Stimulated activated CD4-positive, alpha-beta T cell treated with anti-CD3 and anti-CD28 coated beads, TNF-alpha, amount 100 ng/mL, for 48 hours (primary cell): ENCODE results near the gene P2RX1.
A peak's percentile ranks its signal among the peaks of the same experiment; 100 is the strongest.
"Not testable (repeated sequence)": the region's sequence is repeated elsewhere in the genome, so short reads cannot be mapped to it uniquely, and the experiment has no call there.

Source experiments
- DNase-seq, 3 donors: peaks; one replicate each; pipeline ENCODE4 v3.0.0-alpha.2; 2020; ENCODE audit warnings: low read depth in 3 of 3

The P2RX1 gene

DNA sequence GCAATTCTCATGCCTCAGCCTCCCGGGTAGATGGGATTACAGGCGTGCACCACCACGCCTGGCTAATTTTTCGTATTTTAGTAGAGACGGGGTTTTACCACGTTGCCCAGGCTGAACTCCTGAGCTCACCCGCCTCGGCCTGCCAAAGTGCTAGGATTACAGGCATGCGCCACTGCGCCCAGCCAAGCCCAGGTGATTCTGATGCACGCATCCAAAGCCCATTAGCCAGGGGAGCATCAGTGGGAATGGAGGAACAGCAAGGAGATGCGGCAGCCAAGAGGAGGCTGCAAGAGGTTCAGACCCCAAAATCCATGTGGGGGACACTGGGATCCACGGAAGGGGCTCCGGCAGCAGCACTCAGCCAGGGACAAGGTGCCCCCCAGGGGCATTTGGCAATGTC is 35.9 kb upstream of the P2RX1 start:
- DNase-seq = no peak

DNA sequence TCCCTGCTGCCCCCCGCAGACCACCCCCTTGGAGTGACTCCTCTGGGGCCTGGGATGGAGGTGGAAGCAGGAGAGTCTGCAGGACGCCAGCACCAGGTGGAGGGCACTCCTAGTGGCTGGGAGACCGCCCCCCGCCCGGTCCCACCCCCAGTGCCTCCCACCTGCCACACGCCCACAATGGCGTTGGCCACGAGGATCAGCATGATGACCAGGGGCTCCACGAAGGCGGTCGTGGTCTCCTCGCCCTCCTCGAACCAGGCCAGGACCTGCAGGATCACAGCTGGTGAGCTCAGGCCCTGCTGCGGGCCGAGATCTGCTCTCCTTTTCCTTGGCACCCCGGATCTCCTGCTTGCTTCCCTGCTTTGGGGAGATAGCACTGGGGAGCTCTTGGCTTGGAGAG is 35.2 kb upstream of the P2RX1 start:
- no peak for DNase-seq

DNA sequence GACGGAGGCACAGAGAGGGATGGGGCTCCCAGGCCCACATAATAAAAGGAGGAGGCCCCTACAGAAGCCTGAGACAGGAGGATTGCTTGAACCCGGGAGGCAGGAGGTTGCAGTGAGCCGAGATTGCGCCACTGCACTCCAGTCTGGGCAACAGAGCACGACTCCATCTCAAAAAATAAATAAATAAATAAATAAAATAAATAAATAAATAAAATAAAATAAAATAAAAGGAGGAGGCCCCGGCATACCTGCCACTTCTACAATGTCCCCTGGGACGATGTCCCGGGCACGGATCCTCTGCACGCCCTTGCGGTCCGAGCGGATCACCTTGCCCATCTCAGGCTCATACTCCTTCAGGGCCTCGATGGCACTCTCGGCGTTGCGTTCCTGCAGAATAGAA is 34.7 kb upstream of the P2RX1 start:
- no peak for DNase-seq

DNA sequence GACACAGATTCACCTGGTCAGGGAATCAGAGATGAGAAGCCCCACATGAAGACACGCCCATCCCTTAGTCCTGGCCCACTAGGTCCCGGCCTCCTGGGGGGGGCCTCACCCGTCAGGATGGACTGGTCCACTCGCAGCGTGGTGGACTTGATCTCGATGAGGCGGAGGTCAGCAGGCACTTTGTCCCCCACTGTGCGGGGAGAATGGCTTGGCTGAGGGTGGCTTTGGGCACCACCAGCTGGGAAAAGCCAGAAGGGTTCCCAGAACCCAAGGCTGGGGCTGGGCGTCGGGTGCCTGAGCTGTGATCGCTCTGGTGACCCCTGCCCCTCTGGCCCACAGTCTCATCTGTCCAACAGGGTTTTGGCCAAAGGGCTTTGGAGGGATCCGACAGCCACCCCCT is 34.3 kb upstream of the P2RX1 start:
- DNase-seq = no peak

DNA sequence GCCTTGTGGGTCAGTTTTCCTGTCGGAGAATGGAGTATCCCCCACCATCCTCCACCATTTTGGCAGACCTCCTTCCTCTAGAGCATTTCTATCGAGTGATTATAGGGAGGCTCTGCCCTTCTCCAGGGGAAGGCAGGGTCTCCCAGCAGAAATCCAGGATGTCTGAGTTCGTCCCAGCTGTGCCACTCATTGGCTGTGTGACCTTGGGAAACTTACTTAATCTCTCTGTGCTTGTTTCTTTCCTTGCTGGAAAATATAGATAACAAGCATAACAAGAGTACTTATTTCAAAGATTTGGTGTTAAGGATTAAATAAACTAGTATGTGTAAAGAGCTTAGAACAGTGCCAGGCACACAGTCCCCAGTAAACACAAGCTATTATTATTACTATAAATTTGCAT is 33.2 kb upstream of the P2RX1 start:
- DNase-seq = no peak

DNA sequence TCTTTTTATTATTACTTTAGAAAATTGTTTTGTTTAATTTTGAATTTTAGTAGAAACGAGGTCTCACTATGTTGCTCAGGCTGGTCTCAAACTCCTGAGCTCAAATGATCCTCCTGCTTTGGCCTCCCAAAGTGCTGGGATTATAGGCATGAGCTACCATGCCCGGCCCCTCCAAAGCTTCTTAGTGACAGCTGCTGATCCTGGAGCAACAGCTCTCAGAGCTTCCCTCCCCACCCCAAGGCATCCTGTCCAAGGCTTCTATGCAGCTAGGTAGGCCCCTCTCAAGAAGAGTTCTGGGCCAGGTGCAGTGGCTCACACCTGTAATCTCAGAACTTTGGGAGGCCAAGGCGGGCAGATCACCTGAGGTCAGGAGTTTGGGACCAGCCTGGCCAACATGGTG is 32.3 kb upstream of the P2RX1 start:
- not testable (repeated sequence) for DNase-seq

DNA sequence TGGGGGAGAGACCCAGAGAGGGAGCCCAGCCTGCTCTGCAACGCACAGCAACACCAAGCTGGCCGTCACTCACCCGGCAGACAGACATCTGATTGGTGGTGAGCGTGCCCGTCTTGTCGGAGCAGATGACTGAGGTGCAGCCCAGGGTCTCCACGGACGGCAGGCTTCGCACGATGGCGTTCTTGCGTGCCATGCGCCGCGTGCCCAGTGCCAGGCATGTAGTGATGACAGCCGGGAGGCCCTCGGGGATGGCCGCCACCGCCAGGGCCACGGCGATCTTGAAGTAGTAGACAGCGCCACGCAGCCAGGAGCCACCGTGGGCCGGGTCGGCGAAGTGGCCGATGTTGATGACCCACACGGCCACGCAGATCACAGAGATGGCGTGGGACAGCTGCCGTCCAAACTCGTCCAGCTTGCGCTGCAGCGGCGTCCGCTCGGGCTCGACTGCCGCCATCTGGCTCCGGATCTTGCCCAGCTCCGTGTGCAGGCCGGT is 31.1 kb upstream of the P2RX1 start:
- DNase-seq = no peak

DNA sequence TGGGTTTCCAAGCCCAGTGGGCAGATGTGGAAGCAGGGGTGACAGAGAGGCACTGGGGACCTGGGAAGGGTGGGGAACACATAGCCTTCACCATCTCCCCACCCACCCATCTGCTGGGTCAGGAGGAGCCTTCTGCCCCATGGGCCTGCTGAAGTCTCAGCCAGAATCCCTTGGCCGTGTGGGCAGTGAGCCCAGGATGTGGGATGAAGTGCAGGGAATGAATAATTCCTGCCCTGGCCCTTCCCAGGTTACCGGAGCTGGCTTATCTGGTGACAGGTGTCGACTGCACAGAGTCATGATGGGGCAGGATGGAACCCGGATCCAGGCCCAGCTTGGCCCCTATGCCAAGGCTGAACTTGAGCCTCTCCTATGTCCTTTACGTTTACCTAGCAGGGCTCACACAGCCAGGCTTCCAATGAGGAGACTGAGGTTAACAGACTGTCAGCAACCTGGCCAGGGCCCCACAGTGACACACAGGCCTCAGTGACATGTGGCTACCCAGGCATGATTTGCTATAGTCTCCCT is 30.5 kb upstream of the P2RX1 start:
- no peak for DNase-seq

DNA sequence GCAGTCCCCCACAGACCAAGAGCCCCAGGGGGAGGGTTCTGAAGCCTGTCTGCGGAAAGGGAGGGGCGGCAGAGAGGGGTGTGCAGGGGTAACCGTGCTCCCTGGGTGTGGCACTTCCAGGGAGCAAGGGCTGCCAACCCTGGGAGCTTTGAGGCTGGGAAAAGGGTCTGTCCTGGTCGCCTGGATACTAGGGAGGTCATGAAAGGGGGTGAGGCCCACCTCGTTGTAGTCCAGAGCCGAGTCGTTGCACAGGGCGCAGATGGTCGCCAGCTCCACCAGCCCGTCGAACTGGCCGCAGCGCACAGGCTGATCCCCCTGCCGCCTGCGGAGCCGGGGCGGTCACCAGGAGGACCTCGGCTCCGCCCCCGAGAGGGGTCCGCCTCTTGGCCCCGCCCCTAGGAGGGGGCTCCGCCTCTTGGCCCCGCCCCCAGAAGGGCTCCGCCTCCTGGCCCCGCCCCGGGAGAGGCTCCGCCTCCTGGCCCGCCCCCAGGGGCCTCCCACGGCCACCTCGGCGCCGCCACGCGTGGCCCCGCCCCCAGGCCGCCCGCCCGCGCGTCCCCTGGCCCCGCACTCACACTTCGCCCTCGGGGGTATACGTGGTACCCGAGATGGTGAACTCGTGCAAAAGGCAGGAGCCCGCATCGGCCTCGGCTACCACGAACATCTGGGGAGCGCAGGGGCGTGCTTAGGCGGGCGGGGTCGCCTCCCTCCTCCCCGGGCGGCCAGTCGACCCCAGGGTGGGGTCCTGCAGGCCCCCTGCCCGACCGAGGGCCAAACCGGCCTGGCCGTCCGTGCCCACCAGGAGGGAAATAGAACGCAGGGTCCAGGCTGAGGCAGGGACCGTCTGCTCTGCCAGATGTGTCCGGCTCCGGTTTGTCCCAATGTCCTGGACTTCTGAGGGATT is 28.5 kb upstream of the P2RX1 start:
- peak in 1 of 3 donors; percentile 14 for DNase-seq

DNA sequence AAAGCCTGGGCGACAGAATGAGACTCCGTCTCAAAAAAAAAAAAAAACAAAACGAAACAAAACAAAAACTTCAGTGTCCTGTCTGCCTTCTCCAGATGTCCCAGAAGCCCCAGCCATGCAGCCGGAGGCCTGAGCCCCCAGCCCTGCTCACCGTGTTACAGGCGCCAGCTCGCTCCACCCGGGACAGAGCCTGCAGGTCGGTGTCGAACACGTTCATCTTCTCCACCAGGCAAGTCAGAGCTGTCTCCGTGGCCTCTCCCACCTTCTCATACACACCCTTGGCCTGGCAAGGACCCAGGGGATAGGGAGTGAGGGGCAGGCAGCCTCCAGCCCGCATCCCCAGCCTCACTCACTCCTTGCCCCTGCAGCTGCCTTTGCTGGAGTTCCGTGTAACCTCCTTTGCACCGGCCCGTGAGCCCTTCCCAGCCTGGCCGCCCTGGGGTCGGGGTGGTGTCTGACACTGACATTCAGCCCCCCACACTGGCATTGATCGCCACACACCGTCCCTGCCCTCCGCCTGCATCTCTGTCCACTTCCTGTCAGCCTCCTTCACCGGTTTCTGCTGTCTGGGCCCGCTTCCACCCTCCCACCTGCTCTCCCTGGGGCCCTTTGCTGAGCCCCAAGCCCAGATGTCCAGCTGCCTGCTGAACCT is 27.1 kb upstream of the P2RX1 start:
- no peak for DNase-seq

DNA sequence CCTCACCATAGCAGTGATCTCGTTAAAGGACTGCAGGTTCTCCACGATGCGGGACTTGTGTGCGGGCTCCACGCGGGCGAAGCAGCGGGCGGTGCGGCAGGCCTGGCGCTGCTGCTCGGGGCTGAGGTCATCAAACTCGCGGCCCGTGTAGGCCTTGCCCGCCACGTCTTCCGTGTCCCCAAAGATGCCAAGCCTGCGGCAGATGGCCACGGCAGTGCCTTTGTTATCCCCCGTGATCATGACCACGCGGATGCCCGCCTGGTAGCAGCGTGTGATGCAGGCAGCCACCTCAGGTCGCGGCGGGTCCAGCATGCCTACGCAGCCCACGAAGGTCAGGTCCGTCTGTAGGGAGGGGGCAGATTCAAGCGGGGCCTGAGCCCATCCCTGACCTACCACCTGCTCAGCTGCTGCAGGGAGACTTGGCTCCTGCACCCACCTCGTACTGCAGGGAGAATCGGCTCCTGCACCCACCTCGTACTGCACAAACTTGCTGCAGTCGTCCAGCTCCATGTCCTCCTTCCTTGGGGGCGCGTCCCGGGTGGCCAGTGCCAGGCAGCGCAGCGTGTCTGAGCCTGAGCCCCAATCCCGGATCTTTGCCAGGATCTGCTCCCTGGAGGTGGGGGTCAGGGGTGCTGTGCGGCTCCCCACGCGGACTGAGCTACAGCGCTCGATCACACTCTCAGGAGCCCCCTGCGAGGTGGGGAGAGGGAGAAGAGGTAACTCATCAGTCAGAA is 24.9 kb upstream of the P2RX1 start:
- DNase-seq = no peak

DNA sequence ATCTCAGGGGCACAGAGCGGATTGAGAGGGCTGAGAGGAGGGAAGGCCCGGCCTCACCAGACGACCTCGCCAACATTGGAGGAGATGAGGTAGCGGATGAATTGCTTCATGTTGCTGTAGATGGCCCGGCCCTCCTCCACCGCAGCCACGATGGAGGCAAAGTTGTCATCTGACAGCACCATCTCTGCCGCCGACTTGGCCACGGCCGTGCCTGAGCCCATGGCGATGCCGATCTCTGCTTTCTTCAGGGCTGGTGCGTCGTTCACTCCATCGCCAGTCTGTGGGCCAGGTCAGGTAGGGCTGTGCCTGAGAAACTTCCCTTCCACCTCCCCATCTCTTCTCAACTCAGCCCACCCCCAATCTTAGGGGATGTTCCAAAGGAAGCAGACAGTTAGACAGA is 21.1 kb upstream of the P2RX1 start:
- DNase-seq = no peak

DNA sequence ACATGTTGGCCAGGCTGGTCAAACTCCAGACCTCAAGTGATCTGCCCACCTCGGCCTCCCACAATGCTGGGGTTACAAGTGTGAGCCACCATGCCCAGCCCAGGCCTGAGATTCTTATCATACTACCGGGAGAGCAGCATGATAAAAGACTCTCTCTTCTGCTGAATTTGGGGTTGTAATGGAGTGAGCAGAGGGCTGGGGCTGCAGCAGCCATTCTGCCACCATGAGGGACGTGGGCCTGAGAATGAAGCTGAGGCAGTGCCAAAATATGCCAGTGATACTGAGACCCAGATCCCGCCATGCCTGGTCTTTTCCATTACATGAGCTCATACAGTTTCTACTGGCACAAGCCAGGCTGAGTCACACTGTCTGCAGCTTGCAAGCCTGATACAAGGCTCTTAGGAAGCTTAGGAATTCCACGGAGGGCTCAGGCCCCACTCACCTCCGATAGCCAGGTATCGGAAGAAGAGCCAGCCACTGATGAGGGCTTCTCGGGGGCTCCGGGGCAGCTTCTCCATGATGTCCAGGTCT is 19.6 kb upstream of the P2RX1 start:
- DNase-seq = no peak

DNA sequence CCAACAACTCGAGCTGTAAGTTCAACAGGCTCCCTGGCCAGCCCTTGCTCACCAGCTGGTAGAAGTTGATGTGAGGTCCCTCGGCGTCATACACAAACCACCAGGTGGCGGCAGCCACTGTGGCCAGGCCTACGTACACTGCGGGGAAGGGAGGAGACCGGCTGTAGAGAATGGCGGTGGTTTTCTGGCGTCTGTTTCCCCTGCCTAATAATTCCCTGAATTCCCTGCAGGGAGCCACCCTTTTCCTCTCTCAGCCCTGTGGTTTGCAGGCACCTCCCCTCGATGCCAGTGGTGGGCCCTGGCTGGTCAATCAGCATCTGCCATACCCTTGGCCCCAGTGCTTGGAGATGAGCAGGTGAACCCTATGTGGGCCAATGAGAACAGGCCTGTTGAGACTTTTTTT is 18.9 kb upstream of the P2RX1 start:
- no peak for DNase-seq

DNA sequence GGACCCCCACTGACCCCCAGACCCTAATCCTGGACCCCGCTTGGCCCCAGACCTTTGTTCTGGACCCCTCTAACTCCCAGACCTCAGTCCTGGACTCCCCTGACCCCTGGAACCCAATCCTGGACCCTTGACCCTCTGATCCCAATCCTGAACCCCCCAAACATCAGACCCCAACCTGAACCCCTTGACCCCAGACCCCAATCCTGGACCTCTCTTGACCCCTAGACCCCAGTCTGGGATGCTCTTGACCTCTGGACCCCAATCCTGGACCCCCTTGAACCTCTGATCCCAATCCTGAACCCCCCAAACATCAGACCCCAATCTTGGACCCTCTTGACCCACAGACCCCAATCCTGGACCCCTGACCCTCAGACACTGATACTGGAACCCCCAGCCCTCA is 13.5 kb upstream of the P2RX1 start:
- DNase-seq = no peak

DNA sequence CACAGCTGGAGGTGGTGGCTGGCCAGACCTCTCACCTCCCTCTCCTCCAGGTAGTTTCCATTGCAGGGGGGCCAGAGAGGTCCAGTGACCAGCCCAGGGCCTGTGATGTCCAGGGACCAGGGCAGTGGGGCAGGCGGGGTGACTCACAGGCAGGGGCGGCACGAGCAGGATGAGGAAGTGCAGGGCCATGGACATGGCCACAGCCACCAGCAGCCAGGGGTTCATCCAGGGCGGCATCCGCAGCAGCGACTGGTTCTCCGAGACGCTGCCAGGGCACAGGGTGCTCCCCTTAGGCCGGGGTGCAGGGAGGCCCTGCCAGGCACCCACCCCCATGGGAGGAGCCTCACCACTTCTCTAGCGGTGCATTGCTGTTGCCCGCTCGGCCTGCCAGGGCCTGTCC is 12.9 kb upstream of the P2RX1 start:
- no peak for DNase-seq

DNA sequence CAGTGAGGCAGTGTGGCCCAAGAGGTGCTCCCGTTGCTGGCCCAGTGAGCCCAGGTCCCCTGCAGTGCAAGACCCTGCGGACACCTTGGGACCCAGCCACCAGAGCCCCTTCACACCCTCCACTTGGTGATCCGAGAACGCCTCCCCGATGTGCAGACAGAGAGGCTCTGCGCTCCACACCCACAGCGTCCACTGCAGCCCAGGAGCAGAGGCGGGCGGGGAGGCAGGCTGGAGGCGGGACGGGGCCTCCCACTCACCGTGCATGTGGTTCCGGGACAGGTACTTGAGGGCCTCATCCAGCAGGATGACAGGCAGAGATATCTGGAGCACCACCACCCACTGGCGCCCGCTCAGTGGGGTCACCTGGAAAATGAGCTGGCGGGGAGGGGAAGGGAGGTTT is 12.1 kb upstream of the P2RX1 start:
- no peak for DNase-seq

DNA sequence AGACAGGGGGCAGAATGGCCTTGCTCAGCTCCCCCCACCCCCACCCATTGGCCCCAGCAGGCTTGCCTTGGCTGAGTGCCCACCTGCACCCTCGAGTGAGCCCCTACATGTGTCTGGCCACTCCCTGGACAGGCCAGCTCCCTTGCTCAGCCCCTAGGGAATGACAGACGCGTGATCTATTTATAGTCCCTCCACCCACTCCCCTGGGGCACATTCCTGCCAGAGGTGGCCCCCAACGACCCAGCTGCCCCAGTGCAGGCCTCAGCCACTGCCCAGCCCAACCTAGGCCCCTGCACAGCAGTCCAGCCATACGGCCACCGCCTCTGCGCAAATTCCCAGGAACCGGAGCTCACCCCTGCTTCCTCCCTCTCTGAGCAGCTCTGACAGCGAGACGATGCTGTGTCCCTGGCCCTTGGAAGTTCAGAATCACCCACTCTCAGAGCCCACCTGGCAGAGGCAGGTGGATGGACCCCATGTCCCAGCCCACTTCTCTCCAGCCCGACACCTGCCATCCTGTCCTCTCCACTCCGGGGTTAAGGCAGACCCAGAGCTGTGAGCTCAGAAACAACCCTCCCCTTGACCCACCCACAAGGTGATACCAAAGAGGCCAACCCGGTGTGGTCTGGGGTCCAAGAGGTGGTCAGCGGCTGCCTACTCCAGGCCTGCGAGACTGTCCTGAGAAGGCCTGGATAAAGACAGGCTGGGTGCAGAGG is 11.5 kb upstream of the P2RX1 start:
- no peak for DNase-seq

DNA sequence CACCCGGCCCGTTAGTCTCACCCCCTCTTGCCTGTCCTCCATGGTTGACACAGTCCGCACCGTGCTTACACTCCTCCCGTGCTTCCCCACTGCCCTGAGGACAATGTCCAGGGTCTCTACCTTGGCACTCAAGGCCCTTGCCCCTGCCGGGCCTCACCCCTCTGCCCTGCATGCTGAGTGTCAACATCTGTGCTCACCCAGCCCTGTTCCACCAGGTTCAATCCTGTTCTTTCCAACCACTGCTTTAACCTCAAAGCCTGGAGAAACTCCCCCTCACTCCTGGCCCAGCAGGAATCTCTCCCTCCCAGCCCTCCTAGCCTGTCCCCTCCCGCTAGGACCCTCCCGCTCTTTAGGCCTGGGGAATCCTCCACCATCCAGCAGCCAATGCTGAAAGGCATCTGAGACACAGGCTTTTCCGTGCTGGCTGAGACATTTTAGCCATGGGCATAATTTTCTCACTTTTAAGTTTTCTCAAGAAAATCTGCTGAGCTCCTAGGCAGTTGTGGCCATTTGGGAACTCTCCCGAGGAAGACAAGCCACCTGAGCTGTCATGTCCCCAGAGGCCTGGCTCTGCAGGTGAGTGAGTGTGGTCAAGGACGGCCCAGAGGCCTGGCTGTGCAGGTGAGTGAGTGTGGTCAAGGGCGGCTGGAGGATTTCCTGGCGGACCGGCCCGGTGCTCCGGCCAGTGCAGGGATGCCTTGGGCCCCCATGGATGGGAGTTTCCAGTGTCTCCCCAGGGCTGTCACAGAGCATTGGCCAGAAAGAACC is 10.8 kb upstream of the P2RX1 start:
- DNase-seq = no peak

DNA sequence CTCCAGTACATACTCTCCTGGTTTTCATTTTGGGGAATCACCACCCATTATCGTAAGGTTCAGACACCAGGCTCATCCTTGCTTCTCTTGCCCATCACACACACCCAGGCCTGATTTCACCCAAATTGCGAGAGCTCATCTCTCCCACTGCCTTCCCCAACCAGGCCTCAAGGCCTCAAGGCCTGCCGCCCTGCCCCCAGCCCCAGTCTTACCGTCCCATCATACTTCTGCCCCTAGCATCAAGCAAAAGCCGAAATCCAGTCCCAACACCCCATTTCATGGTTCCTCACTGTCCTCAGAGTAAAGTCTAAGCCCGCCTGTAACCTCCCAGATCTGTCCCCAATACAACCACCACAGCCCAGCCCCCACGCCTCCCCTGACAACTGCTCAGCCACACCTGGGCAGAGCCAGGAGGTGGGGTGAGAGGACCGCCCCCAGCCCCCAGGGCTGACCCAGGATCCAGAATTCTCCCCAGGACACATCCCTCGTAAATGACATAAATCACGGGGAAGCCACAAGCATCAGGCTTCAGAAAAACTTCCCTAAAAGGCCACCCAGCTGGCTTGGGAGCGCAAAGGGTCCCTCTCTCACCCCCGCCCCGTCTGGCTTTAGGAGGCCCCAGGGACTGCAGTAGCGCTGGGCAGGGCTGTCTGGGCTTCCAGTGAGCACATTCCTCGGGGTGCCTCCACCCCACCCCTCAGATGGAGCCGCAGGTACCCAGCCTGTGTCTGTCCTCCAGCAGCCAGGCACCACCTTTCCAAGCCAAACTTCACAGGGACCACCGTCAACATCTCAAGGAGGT is 9.6 kb upstream of the P2RX1 start:
- DNase-seq = no peak
